Measurements from ENCODE around the gene TTYH2. TPM values are rescaled to one million over a fixed set of nuclear protein-coding genes. Genes with fewer than 3 reads are reported as not detected.
A peak's percentile ranks its signal among the peaks of the same experiment; 100 is the strongest.

TTYH2 gene
- total RNA-seq, 4 donors from 2014 or later: 5.5 to 7.7 (median 6.3) TPM

DNA sequence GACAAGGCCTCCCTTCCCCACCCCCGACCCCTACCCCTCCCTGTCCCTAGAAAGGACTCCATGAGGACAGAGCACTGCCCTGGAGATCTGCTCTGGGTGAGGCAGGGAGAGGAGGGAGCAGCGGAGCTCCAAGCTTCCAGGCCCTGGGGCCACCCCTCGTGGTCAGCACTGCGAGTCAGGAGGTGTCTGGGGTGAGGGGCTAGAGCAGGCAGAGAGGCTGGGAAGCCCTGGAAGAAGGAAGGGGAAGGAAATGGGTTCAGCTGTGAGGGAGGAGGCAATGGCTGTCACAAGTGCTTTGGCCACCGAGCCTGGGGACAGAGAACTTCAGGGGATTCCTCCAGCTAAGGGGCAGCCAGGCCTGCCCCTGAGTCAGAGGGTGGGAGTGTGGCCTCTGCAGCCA is 32.5 kb downstream of the TTYH2 start:
- Histone ChIP-seq H3K4me3 (no peak overlapping the region), H3K27me3 (no peaks in the 10 kb centered on the region), H3K36me3 (peaks cover 0 to 31% of the 10 kb centered on the region in 2 donors), H3K9me3 (no peaks in the 10 kb centered on the region), H3K4me1 (peaks cover 0 to 38% (median 6%) of the 10 kb centered on the region in 3 donors), H3K27ac (peak overlapping the region in 3 of 4 donors; percentile 20 to 49 (median 28))
- ATAC-seq: no peak
- 40% methylated on average over 2 of the region's 5 CpGs; no CpG with 5 or more reads in 1 of the 2 donors for WGBS, 2 donors (ENCODE audit: low coverage in 1 of 2)
- TF ChIP-seq EP300 (IDR thresholded peaks at IDR 0.05) (no peak), POLR2A (IDR thresholded peaks at IDR 0.05) (no peak), POLR2AphosphoS5 (IDR thresholded peaks at IDR 0.05) (no peak)
- TF ChIP-seq, protein P1, sequence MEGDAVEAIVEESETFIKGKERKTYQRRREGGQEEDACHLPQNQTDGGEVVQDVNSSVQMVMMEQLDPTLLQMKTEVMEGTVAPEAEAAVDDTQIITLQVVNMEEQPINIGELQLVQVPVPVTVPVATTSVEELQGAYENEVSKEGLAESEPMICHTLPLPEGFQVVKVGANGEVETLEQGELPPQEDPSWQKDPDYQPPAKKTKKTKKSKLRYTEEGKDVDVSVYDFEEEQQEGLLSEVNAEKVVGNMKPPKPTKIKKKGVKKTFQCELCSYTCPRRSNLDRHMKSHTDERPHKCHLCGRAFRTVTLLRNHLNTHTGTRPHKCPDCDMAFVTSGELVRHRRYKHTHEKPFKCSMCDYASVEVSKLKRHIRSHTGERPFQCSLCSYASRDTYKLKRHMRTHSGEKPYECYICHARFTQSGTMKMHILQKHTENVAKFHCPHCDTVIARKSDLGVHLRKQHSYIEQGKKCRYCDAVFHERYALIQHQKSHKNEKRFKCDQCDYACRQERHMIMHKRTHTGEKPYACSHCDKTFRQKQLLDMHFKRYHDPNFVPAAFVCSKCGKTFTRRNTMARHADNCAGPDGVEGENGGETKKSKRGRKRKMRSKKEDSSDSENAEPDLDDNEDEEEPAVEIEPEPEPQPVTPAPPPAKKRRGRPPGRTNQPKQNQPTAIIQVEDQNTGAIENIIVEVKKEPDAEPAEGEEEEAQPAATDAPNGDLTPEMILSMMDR (IDR thresholded peaks at IDR 0.05): no peak

DNA sequence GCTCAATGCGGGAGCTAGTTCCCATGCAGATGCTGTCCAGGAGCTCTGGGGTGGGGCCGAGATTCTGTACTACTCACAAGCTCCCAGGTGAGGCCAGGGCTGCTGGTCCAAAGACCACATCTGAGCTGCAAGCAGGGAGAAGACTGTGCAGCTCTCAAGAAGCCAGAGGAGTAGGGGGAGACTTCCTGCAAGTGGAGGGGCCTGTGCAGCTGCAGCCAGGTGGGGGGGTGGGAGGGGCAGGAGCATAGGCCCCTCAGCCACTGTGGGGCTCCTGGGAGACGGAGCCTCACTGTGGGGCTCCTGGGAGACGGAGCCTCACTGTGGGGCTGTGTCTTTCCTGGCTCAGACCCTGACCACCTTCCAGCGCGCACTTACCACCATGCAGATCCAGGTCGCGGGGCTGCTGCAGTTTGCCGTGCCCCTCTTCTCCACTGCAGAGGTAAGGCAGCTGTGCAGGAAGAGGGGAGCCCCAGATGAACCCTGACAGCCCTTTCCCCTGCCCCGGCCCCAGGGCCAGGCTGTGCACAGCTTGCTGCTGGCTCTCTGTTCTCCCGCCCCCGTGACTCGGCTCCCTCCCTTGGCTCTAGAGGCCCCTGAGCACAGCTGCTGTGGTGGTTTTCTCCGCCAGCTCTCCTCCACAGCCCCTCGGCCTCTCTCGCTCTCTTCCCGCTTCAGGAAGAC is 36.4 kb downstream of the TTYH2 start:
- H3K4me1 ChIP-seq: peaks cover 0 to 14% (median 0%) of the 10 kb centered on the region in 3 donors
- no peak overlapping the region for H3K4me3 ChIP-seq
- H3K9me3 ChIP-seq: no peaks in the 10 kb centered on the region
- TF ChIP-seq, protein P1 (IDR thresholded peaks at IDR 0.05): no peak
- TF ChIP-seq POLR2A (IDR thresholded peaks at IDR 0.05) (no peak), EP300 (IDR thresholded peaks at IDR 0.05) (no peak), POLR2AphosphoS5 (IDR thresholded peaks at IDR 0.05) (no peak)
- WGBS, 2 donors (ENCODE audit: low coverage in 1 of 2): 20% methylated on average over 1 of the region's 17 CpGs; no CpG with 5 or more reads in 1 of the 2 donors
- no peak for ATAC-seq
- no peak overlapping the region for H3K27ac ChIP-seq
- H3K36me3 ChIP-seq: peaks cover 0 to 57% of the 10 kb centered on the region in 2 donors
- no peaks in the 10 kb centered on the region for H3K27me3 ChIP-seq

DNA sequence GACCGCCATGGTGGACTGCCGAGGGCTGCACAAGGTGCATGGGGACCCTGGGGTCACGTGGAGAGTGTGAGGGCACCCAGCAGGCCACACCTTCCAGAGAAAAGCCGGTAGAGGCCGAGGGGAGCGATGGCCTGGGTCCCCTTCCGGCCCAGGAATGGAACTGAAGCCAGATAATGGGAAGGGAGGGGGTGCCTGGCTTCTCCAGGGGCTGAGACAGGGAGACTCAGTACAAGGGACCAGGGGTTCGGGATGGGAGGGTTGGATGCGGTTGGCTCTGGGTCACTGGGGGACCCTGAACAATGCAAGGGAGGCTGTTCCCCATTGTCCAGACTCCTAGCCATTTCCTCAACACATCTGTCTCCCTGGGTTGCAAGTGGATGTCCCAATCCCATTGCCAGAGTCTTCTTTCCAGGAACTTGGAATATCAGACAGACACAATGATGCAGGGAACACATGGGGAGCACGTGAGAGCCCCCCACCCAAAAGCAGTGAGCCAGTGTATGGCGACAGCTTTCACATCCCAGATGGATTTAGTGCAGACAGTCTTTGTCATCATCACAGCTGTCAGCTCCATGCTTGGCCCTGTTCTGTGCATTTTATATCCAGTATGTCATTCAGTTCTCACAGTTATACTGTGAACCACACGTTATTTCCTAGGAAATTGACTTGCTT is 37.1 kb downstream of the TTYH2 start:
- Histone ChIP-seq H3K4me1 (peaks cover 0 to 7% (median 0%) of the 10 kb centered on the region in 3 donors), H3K27me3 (no peaks in the 10 kb centered on the region), H3K27ac (no peak overlapping the region), H3K9me3 (no peaks in the 10 kb centered on the region), H3K36me3 (peaks cover 0 to 59% of the 10 kb centered on the region in 2 donors), H3K4me3 (no peak overlapping the region)
- no peak for ATAC-seq
- 50 to 59% methylated on average over 2 to 5 of the region's 12 CpGs for WGBS, 2 donors (ENCODE audit: low coverage in 1 of 2)
- no peak for TF ChIP-seq POLR2AphosphoS5 (IDR thresholded peaks at IDR 0.05)
- no peak for TF ChIP-seq POLR2A (IDR thresholded peaks at IDR 0.05)
- TF ChIP-seq EP300 (IDR thresholded peaks at IDR 0.05): no peak
- TF ChIP-seq, protein P1 (IDR thresholded peaks at IDR 0.05): no peak

DNA sequence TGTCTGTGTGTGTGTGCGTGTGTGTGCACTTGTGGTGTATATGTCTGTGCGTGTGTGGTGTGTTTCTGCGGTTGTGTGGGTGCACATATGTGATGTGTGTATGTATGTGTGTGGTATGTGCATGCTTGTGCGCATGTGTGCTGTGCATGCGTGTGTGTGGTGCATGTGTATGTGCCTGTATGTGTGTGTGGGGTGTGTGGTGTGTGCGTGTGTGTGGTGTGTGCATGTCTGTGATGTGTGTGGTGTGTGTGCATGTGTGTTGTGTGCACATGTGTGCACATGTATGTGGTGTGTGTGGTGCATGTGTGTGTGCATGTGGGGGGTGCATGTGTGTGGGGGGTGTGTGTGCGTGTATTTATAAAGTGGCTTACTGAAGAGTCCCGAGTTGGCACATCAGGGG is 37.7 kb downstream of the TTYH2 start:
- Histone ChIP-seq H3K4me3 (no peak overlapping the region), H3K27ac (no peak overlapping the region), H3K36me3 (peaks cover 0 to 65% of the 10 kb centered on the region in 2 donors), H3K4me1 (peaks cover 0 to 5% (median 0%) of the 10 kb centered on the region in 3 donors), H3K9me3 (no peaks in the 10 kb centered on the region), H3K27me3 (no peaks in the 10 kb centered on the region)
- no peak for ATAC-seq
- 78 to 83% methylated on average over 3 to 6 of the region's 8 CpGs for WGBS, 2 donors (ENCODE audit: low coverage in 1 of 2)
- TF ChIP-seq EP300 (IDR thresholded peaks at IDR 0.05): no peak
- no peak for TF ChIP-seq POLR2A (IDR thresholded peaks at IDR 0.05)
- TF ChIP-seq POLR2AphosphoS5 (IDR thresholded peaks at IDR 0.05): no peak
- TF ChIP-seq, protein P1 (IDR thresholded peaks at IDR 0.05): no peak
